MG63 (cell line): ENCODE measurements around the gene MFSD6L. TPM values are rescaled to one million over a fixed set of nuclear protein-coding genes. Genes with fewer than 3 reads are reported as not detected.

ENCODE experiments used
- DNase-seq: peaks from one replicate; pipeline ENCODE4 v3.0.0-alpha.2; 2020
- H3K27me3 ChIP-seq: fragments of 250-450 bp; sonication (Bioruptor Pico); 2 replicates; pipeline ENCODE4 v1.5.1; 2020; ENCODE audit warnings: mild to moderate bottlenecking, moderate library complexity
- H3K36me3 ChIP-seq: fragments of 250-450 bp; sonication (Bioruptor Pico); 2 replicates; pipeline ENCODE4 v1.5.1; 2020; ENCODE audit warnings: mild to moderate bottlenecking, moderate library complexity
- H3K4me3 ChIP-seq: fragments of 250-450 bp; sonication (Bioruptor Pico); 2 replicates; pipeline ENCODE4 v1.5.1; 2020; ENCODE audit warnings: mild to moderate bottlenecking, moderate library complexity
- H3K9me3 ChIP-seq: fragments of 250-450 bp; sonication (Bioruptor Pico); 2 replicates; pipeline ENCODE4 v1.5.1; 2020; ENCODE audit warnings: mild to moderate bottlenecking, moderate library complexity
- total RNA-seq: library from RNA; depleted of rRNA; stranded (reverse); fragments of >200 nt; shearing (Covaris generic); gene quantifications from 2 replicates; pipeline ENCODE4 v1.2.3, GENCODE V29; 2014; ENCODE audit warnings: low replicate concordance; rRNA removed

The MFSD6L gene
- total RNA-seq, 1 experiment from 2014 or later = not detected

- H3K4me3 ChIP-seq = no peak overlapping the region
- 0 out of 2 replicates have a peak, but pooled peaks cover 4% of the 10 kb centered on the region for H3K27me3 ChIP-seq
- H3K9me3 ChIP-seq = no peaks in the 10 kb centered on the region
- H3K36me3 ChIP-seq = no peaks in the 10 kb centered on the region
- DNase-seq = no peak
Measured at GRCh38 chr17:8781776-8782175, 17.4 kb downstream of the MFSD6L start.

DNA sequence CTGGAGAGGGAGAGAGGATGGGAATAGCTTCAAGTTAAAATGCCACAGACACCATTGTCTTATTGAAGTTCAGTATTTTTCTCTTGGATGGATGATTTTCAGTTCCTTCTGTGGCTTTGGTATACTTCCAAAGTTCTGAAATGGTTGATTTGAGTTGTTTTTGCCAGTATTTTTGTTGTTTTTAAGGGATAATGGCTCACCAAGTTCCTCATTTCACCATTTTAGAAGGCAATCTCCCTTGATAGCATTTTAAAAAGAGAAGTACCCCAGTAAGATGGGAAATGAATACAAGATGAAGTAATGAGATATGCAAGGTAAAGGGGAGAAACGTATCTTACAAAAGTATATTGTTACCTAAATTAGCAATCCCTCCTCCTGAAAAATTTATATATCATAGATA is 22.3 kb downstream of the MFSD6L start:
- Histone ChIP-seq H3K4me3 (no peak overlapping the region), H3K9me3 (no peaks in the 10 kb centered on the region), H3K27me3 (0 out of 2 replicates have a peak, but pooled peaks cover 4% of the 10 kb centered on the region), H3K36me3 (no peaks in the 10 kb centered on the region)
- DNase-seq = no peak

- Histone ChIP-seq H3K27me3 (0 out of 2 replicates have a peak, but pooled peaks cover 4% of the 10 kb centered on the region), H3K36me3 (no peaks in the 10 kb centered on the region), H3K9me3 (no peaks in the 10 kb centered on the region), H3K4me3 (no peak overlapping the region)
- DNase-seq = no peak
Measured at GRCh38 chr17:8776248-8776647, 22.9 kb downstream of the MFSD6L start.

- Histone ChIP-seq H3K36me3 (no peaks in the 10 kb centered on the region), H3K27me3 (peaks cover 8% of the 10 kb centered on the region), H3K4me3 (no peak overlapping the region), H3K9me3 (no peaks in the 10 kb centered on the region)
- DNase-seq = no peak
Measured at GRCh38 chr17:8766731-8767130, 32.4 kb downstream of the MFSD6L start.

GRCh38 chr17:8762012-8762411 is 37.2 kb downstream of the MFSD6L start:
- Histone ChIP-seq H3K27me3 (peaks cover 6% of the 10 kb centered on the region; the same call in 1 of the 2 replicates), H3K4me3 (no peak overlapping the region), H3K9me3 (no peaks in the 10 kb centered on the region), H3K36me3 (no peaks in the 10 kb centered on the region)
- no peak for DNase-seq

- Histone ChIP-seq H3K9me3 (no peaks in the 10 kb centered on the region), H3K4me3 (no peak within 1 kb of the TSS), H3K36me3 (no peaks in the 10 kb centered on the region), H3K27me3 (peaks cover 11% of the 10 kb centered on the region; the same call in 1 of the 2 replicates)
- no peak for DNase-seq
Measured at GRCh38 chr17:8758137-8758596, 41.0 kb downstream of the MFSD6L start, which contains the start of gene SPDYE4. Gene SPDYE4 (minus strand): TSS chr17:8758546. CDS start chr17:8758382, 164 bp downstream.

GRCh38 chr17:8757189-8757588 is 42.0 kb downstream of the MFSD6L start:
- Histone ChIP-seq H3K4me3 (no peak overlapping the region), H3K36me3 (no peaks in the 10 kb centered on the region), H3K9me3 (no peaks in the 10 kb centered on the region), H3K27me3 (peaks cover 11% of the 10 kb centered on the region; the same call in 1 of the 2 replicates)
- no peak for DNase-seq

GRCh38 chr17:8755590-8756255 is 43.4 kb downstream of the MFSD6L start:
- H3K9me3 ChIP-seq = no peaks in the 10 kb centered on the region
- H3K27me3 ChIP-seq = peaks cover 11% of the 10 kb centered on the region; the same call in 1 of the 2 replicates
- H3K36me3 ChIP-seq = no peaks in the 10 kb centered on the region
- no peak for DNase-seq
- H3K4me3 ChIP-seq = no peak overlapping the region

DNA sequence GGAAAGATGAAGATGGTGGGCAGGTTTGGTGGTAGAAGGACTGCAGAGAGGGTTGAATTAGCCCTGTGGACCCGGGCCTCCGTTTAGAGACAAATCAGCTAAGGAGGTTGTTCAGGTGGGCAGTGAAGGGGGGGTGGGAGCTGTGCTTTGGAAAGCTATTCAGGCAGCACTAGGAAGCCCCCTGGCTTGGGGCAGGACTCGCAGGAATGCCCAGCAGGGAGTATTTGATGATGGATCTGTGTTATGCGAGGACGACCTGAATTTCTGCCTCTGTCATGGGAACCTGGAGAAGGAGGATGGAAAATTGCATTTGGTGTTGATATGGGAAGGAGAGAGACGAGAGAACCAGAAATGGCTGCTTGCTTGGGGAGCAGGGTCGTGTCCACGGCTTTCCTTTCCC is 44.3 kb downstream of the MFSD6L start:
- H3K4me3 ChIP-seq = no peak overlapping the region
- no peaks in the 10 kb centered on the region for H3K9me3 ChIP-seq
- no peak for DNase-seq
- H3K27me3 ChIP-seq = peaks cover 8% of the 10 kb centered on the region; the same call in 1 of the 2 replicates
- H3K36me3 ChIP-seq = no peaks in the 10 kb centered on the region

- Histone ChIP-seq H3K27me3 (peaks cover 5% of the 10 kb centered on the region; the same call in 1 of the 2 replicates), H3K36me3 (no peaks in the 10 kb centered on the region), H3K4me3 (no peak overlapping the region), H3K9me3 (no peaks in the 10 kb centered on the region)
- no peak for DNase-seq
Measured at GRCh38 chr17:8753976-8754440, 45.2 kb downstream of the MFSD6L start.

- no peak for DNase-seq
- H3K27me3 ChIP-seq = peaks cover 5% of the 10 kb centered on the region; the same call in 1 of the 2 replicates
- no peak overlapping the region for H3K4me3 ChIP-seq
- H3K36me3 ChIP-seq = no peaks in the 10 kb centered on the region
- no peaks in the 10 kb centered on the region for H3K9me3 ChIP-seq
Measured at GRCh38 chr17:8753136-8753975, 45.8 kb downstream of the MFSD6L start.

- H3K36me3 ChIP-seq = no peaks in the 10 kb centered on the region
- no peak for DNase-seq
- peaks cover 10% of the 10 kb centered on the region for H3K27me3 ChIP-seq
- no peak overlapping the region for H3K4me3 ChIP-seq
- H3K9me3 ChIP-seq = no peaks in the 10 kb centered on the region
Measured at GRCh38 chr17:8749616-8750015, 49.5 kb downstream of the MFSD6L start.

GRCh38 chr17:8747742-8748141 is 51.4 kb downstream of the MFSD6L start:
- H3K27me3 ChIP-seq = peaks cover 10% of the 10 kb centered on the region
- no peaks in the 10 kb centered on the region for H3K9me3 ChIP-seq
- no peak overlapping the region for H3K4me3 ChIP-seq
- H3K36me3 ChIP-seq = no peaks in the 10 kb centered on the region
- DNase-seq = no peak

Other genes starting within 250 kb of the MFSD6L start
- 24.3 and 36.7 TPM in 2 replicates for gene MYH10, start 168.6 kb downstream of the MFSD6L start, total RNA-seq
- gene CCDC42, start 54.5 kb downstream of the MFSD6L start, total RNA-seq = not detected in 2 replicates
- not detected in 2 replicates for gene SPDYE4, start 40.8 kb downstream of the MFSD6L start, total RNA-seq
- gene PIK3R6, start 68.3 kb upstream of the MFSD6L start, total RNA-seq = not detected in 2 replicates
- gene PIK3R5, start 166.3 kb upstream of the MFSD6L start, total RNA-seq = not detected in 2 replicates
- gene NTN1, start 222.1 kb upstream of the MFSD6L start, total RNA-seq = 0.79 TPM in 1 of 2 replicates, not detected in the other